IMR-90 (cell line): ENCODE measurements around the gene RBBP7. TPM values are rescaled to one million over a fixed set of nuclear protein-coding genes. Genes with fewer than 3 reads are reported as not detected.

Experiments used
- ATAC-seq: fragments of 200-7000 bp; cut with Tn5 transposase; 2 replicates; pipeline ENCODE4 v1.9.1; 2020; ENCODE audit warnings: low read depth, mild to moderate bottlenecking, moderate library complexity
- BruUV-seq: library from RNA; stranded (reverse); fragments of 400-500 nt; replicated peaks from 2 replicates; lab custom pipeline; 2021; lab: Mats Ljungman, UMichigan
- CTCF ChIA-PET: fragments of 300-600 bp; formaldehyde crosslinking; extraction: SDS; loops from one replicate; lab custom pipeline; 2021; ENCODE audit warnings: antibody characterized with exemption; lab: Yijun Ruan, JAX
- POLR2A ChIA-PET: fragments of 300-600 bp; sonication (Branson Sonifier 250); formaldehyde crosslinking; loops from one replicate; lab custom pipeline; 2022; ENCODE audit warnings: antibody characterized with exemption; ENCODE audit not compliant: unreplicated experiment; lab: Charles Lee
- DNase-seq: peaks from one replicate; pipeline ENCODE4 v3.0.0; 2013
- H2AFZ ChIP-seq: replicated peaks from 2 replicates; pipeline ENCODE3; 2013; ENCODE audit warnings: low read length, mild to moderate bottlenecking; ENCODE audit not compliant: poor library complexity
- H2AK5ac ChIP-seq: 2 replicates; pipeline ENCODE4 v1.6.1; 2013; ENCODE audit warnings: low read depth, low read length, inconsistent platforms
- H2AK9ac ChIP-seq: replicated peaks from 2 replicates; pipeline ENCODE3; 2013; ENCODE audit warnings: mild to moderate bottlenecking, low read depth, low read length, moderate library complexity; ENCODE audit not compliant: poor library complexity
- H2BK120ac ChIP-seq: 2 replicates; pipeline ENCODE4 v1.6.1; 2013; ENCODE audit warnings: low read depth, low read length, inconsistent platforms
- H2BK15ac ChIP-seq: 3 replicates; pipeline ENCODE4 v1.6.1; 2013; ENCODE audit warnings: low read depth, low read length, inconsistent platforms
- H2BK20ac ChIP-seq: 2 replicates; pipeline ENCODE4 v1.6.1; 2013; ENCODE audit warnings: low read depth, mild to moderate bottlenecking, inconsistent platforms, low read length, moderate library complexity
- H2BK5ac ChIP-seq: 2 replicates; pipeline ENCODE4 v1.6.1; 2013; ENCODE audit warnings: mild to moderate bottlenecking, low read depth, low read length, inconsistent platforms; ENCODE audit not compliant: poor library complexity, severe bottlenecking
- H3K14ac ChIP-seq: replicated peaks from 2 replicates; pipeline ENCODE4 v1.6.1; 2013; ENCODE audit warnings: low read depth, low read length, inconsistent platforms
- H3K18ac ChIP-seq: 2 replicates; pipeline ENCODE4 v1.6.1; 2013; ENCODE audit warnings: low read depth, low read length, control low read depth
- H3K23ac ChIP-seq: 2 replicates; pipeline ENCODE4 v1.6.1; 2013; ENCODE audit warnings: low read depth, low read length, inconsistent platforms
- H3K27ac ChIP-seq: 2 replicates; pipeline ENCODE4 v1.5.1; 2013; ENCODE audit warnings: mild to moderate bottlenecking, control low read depth, low read length; ENCODE audit not compliant: insufficient read depth
- H3K27me3 ChIP-seq: 2 replicates; pipeline ENCODE4 v1.6.1; 2013; ENCODE audit warnings: low read length; ENCODE audit not compliant: control insufficient read depth, insufficient read depth
- H3K36me3 ChIP-seq: 2 replicates; pipeline ENCODE4 v1.6.1; 2013; ENCODE audit warnings: low read length, mixed read lengths; ENCODE audit not compliant: control insufficient read depth, insufficient read depth
- H3K4ac ChIP-seq: 2 replicates; pipeline ENCODE4 v1.6.1; 2013; ENCODE audit warnings: low read depth, low read length, inconsistent platforms
- H3K4me1 ChIP-seq: 2 replicates; pipeline ENCODE4 v1.6.1; 2013; ENCODE audit warnings: low read length, mixed read lengths; ENCODE audit not compliant: control insufficient read depth, insufficient read depth
- H3K4me2 ChIP-seq: 2 replicates; pipeline ENCODE4 v1.6.1; 2013; ENCODE audit warnings: low read depth, mild to moderate bottlenecking, control low read depth, low read length, moderate library complexity
- H3K4me3 ChIP-seq: 2 replicates; pipeline ENCODE4 v1.5.1; 2013; ENCODE audit warnings: low read depth, mild to moderate bottlenecking, control low read depth, low read length, moderate library complexity; ENCODE audit not compliant: insufficient read depth
- H3K56ac ChIP-seq: 2 replicates; pipeline ENCODE4 v1.6.1; 2013; ENCODE audit warnings: low read length, inconsistent platforms; ENCODE audit not compliant: insufficient read depth; ENCODE audit errors: extremely low read depth
- H3K79me1 ChIP-seq, 2 experiments: 2 replicates each; pipeline ENCODE4 v1.6.1; 2013; ENCODE audit warnings: low read length in 2 of 2, inconsistent platforms in 1 of 2, low read depth in 1 of 2
- H3K9ac ChIP-seq: 2 replicates; pipeline ENCODE4 v1.6.1; 2013; ENCODE audit warnings: low read depth, low read length, control low read depth
- H3K9me1 ChIP-seq: 2 replicates; pipeline ENCODE4 v1.6.1; 2013; ENCODE audit warnings: low read length, inconsistent platforms; ENCODE audit not compliant: insufficient read depth
- H3K9me3 ChIP-seq: 2 replicates; pipeline ENCODE4 v1.6.1; 2013; ENCODE audit warnings: low read length; ENCODE audit not compliant: control insufficient read depth, insufficient read depth
- H4K20me1 ChIP-seq: 2 replicates; pipeline ENCODE4 v1.6.1; 2013; ENCODE audit warnings: low read length, inconsistent platforms; ENCODE audit not compliant: insufficient read depth
- H4K5ac ChIP-seq: 2 replicates; pipeline ENCODE4 v1.6.1; 2013; ENCODE audit warnings: mild to moderate bottlenecking, low read depth, low read length, control low read depth
- H4K8ac ChIP-seq, 2 experiments: 2 replicates each; pipeline ENCODE4 v1.6.1; 2013; ENCODE audit warnings: low read depth in 2 of 2, low read length in 2 of 2, control low read depth in 1 of 2, inconsistent platforms in 1 of 2
- H4K91ac ChIP-seq: 2 replicates; pipeline ENCODE4 v1.6.1; 2013; ENCODE audit warnings: low read depth, low read length, inconsistent platforms; ENCODE audit not compliant: insufficient read depth
- CEBPB ChIP-seq: IDR thresholded peaks from 2 replicates; pipeline ENCODE4 v1.6.1; 2012; ENCODE audit warnings: low read depth, low read length, improper control_type of control experiment
- MXI1 ChIP-seq: IDR thresholded peaks from 2 replicates; pipeline ENCODE4 v1.6.1; 2012; ENCODE audit warnings: low read depth, mild to moderate bottlenecking, low read length, moderate library complexity, borderline replicate concordance
- RCOR1 ChIP-seq: IDR thresholded peaks from 2 replicates; pipeline ENCODE4 v1.6.1; 2012; ENCODE audit warnings: mild to moderate bottlenecking, low read length, improper control_type of control experiment; ENCODE audit not compliant: insufficient replicate concordance
- WGBS, 2 experiments: methylation state at CpG; one replicate each; pipeline versions ENCODE4 v1.1.5 to v1.1.7; 2013; ENCODE audit warnings: missing lambda C conversion rate in 2 of 2; ENCODE audit not compliant: insufficient read length in 1 of 2; ENCODE audit errors: extremely low coverage in 2 of 2; 5-methylcytosine and 5-hydroxymethylcytosine counted together
- dilution Hi-C: fragments of 300-500 bp; cut with HindIII; formaldehyde crosslinking; loops from one replicate; pipeline ENCODE4 v1.14.3; 2018; ENCODE audit warnings: low sequenced_read_pairs; ENCODE audit not compliant: unreplicated experiment
- in situ Hi-C: fragments of 300-500 bp; cut with MboI; formaldehyde crosslinking; loops from 3 replicates; pipeline ENCODE4 v1.14.3; 2019; ENCODE audit warnings: low sequenced_read_pairs, inconsistent platforms, mixed read lengths
- intact Hi-C: fragments of 100-400 bp; cut with micrococcal nuclease; formaldehyde crosslinking; loops from 2 replicates; pipeline ENCODE4 v1.10.0; 2022
- polyA plus RNA-seq, 3 experiments: library from polyadenylated mRNA; depleted of rRNA; stranded (reverse); fragments of >200 nt; gene quantifications; 2 replicates each; pipeline ENCODE4 v1.2.3, GENCODE V29; 2012; ENCODE audit warnings: low replicate concordance in 1 of 3
- total RNA-seq: library from RNA; depleted of rRNA; stranded (reverse); fragments of >200 nt; gene quantifications from 2 replicates; pipeline ENCODE4 v1.2.3, GENCODE V29; 2012

Gene RBBP7
- total and polyA plus RNA-seq, 2 of the 4 experiments (the other 2 are of a cell fraction): 147 to 149 TPM

DNA sequence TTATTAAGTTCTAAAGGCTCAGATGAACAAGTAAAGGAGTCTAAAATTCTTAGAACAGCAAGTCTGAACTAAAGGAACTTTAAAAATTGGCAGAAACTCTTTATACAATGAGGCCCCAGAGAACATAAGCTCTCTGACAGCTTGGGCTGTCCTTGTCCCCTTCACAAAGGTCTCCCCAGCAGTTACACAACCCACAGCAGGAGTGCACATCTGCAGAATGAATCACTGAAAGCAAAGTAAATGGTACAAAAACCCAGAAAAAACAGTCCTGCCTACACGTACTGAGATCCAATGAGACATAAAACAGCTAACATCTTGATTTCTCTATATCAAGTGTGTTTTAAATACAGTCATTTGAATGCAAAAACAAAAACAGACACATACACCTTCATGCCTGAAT is 18.7 kb downstream of the RBBP7 start:
- H2BK20ac ChIP-seq: no peak overlapping the region
- H3K18ac ChIP-seq: no peak overlapping the region
- H2BK120ac ChIP-seq: no peak overlapping the region
- no peak overlapping the region for H2AK5ac ChIP-seq
- H3K4me2 ChIP-seq: no peak overlapping the region
- dilution Hi-C loops (no loop called here), in situ Hi-C loops (no loop called here), intact Hi-C loops (no loop called here)
- no peak overlapping the region for H3K27ac ChIP-seq
- H3K79me1 ChIP-seq: peaks cover 9 to 19% of the 10 kb centered on the region in 2 experiments; a peak in 1 of 4 replicates
- H3K27me3 ChIP-seq: no peaks in the 10 kb centered on the region
- H3K9me3 ChIP-seq: peaks cover 2% of the 10 kb centered on the region
- H3K14ac ChIP-seq: no peak overlapping the region
- H4K5ac ChIP-seq: no peak overlapping the region
- H3K36me3 ChIP-seq: peaks cover 20% of the 10 kb centered on the region
- H2AK9ac ChIP-seq: no peak overlapping the region
- no peak overlapping the region for H3K4me3 ChIP-seq
- peaks cover 11% of the 10 kb centered on the region; the same call in 1 of the 2 replicates for H4K20me1 ChIP-seq
- no peak overlapping the region for H3K9ac ChIP-seq
- 0 out of 2 replicates have a peak, but pooled peaks cover 3% of the 10 kb centered on the region for H3K9me1 ChIP-seq
- DNase-seq (peak; percentile 27), ATAC-seq (no peak; the same call in none of the 2 replicates)
- no peak overlapping the region for H4K8ac ChIP-seq
- H3K23ac ChIP-seq: no peak overlapping the region
- POLR2A ChIA-PET: no interaction called here
- no peak overlapping the region for H2BK15ac ChIP-seq
- H4K91ac ChIP-seq: no peak overlapping the region
- no TSS peak for BruUV-seq
- H3K56ac ChIP-seq: no peak overlapping the region
- WGBS, 2 experiments: no CpG with 5 or more reads among the region's 1 CpG
- H2AFZ ChIP-seq: no peak overlapping the region
- CTCF ChIA-PET: no interaction called here
- H3K4ac ChIP-seq: no peak overlapping the region
- no peak overlapping the region for H2BK5ac ChIP-seq
- no peaks in the 10 kb centered on the region for H3K4me1 ChIP-seq
- no peak for TF ChIP-seq RCOR1
- peak; percentile 24; the same call in 1 of the 2 replicates for TF ChIP-seq CEBPB
- TF ChIP-seq MXI1: no peak
